Measurements from ENCODE around the gene CAPN11.
"Not testable (repeated sequence)": the region's sequence is repeated elsewhere in the genome, so short reads cannot be mapped to it uniquely, and the experiment has no call there.

CAPN11 gene

GRCh38 chr6:44179072-44179536 is 20.5 kb downstream of the CAPN11 start:
- H3K79me2 ChIP-seq (ENCODE audit: insufficient read depth, low read length): no peaks in the 10 kb centered on the region
- H3K36me3 ChIP-seq (ENCODE audit: insufficient read depth, low read length): no peaks in the 10 kb centered on the region
- H3K4me3 ChIP-seq (ENCODE audit: low read depth in 1 of 2, low read length in 2 of 2): no peak overlapping the region
- H3K27ac ChIP-seq (ENCODE audit: low read length): no peak overlapping the region
- TF ChIP-seq CTCF (IDR thresholded peaks at IDR 0.05; ENCODE audit: borderline replicate concordance, extremely low read depth, low read length, poor library complexity, severe bottlenecking) (no peak), EZH2 (IDR thresholded peaks at IDR 0.05; ENCODE audit: borderline replicate concordance, low read depth, low read length, severe bottlenecking) (no peak)
- H3K4me2 ChIP-seq (ENCODE audit: insufficient read depth, low read length): no peak overlapping the region
- ATAC-seq (ENCODE audit: insufficient read depth, low read depth): no peak
- no peaks in the 10 kb centered on the region for H3K27me3 ChIP-seq (ENCODE audit: insufficient read depth, low read length, poor library complexity)
- 0 out of 2 replicates have a peak, but pooled peaks cover 3% of the 10 kb centered on the region for H3K4me1 ChIP-seq (ENCODE audit: insufficient read depth, low read length)
- no peak overlapping the region for H3K9ac ChIP-seq (ENCODE audit: low read depth, low read length)
- H4K20me1 ChIP-seq (ENCODE audit: insufficient read depth, low read length): no peaks in the 10 kb centered on the region
- no peaks in the 10 kb centered on the region for H3K9me3 ChIP-seq (ENCODE audit: insufficient read depth, low read length, severe bottlenecking)
- no peak for DNase-seq
- no peak overlapping the region for H2AFZ ChIP-seq (ENCODE audit: low read depth, low read length)

- ATAC-seq (ENCODE audit: insufficient read depth, low read depth): no peak
- Histone ChIP-seq H3K9me3 (ENCODE audit: insufficient read depth, low read length, severe bottlenecking) (no peaks in the 10 kb centered on the region), H3K27ac (ENCODE audit: low read length) (no peak overlapping the region), H3K4me1 (ENCODE audit: insufficient read depth, low read length) (0 out of 2 replicates have a peak, but pooled peaks cover 3% of the 10 kb centered on the region), H3K9ac (ENCODE audit: low read depth, low read length) (no peak overlapping the region), H2AFZ (ENCODE audit: low read depth, low read length) (no peak overlapping the region), H3K36me3 (ENCODE audit: insufficient read depth, low read length) (no peaks in the 10 kb centered on the region), H3K4me3 (ENCODE audit: low read depth in 1 of 2, low read length in 2 of 2) (no peak overlapping the region), H3K79me2 (ENCODE audit: insufficient read depth, low read length) (no peaks in the 10 kb centered on the region), H4K20me1 (ENCODE audit: insufficient read depth, low read length) (no peaks in the 10 kb centered on the region), H3K4me2 (ENCODE audit: insufficient read depth, low read length) (no peak overlapping the region), H3K27me3 (ENCODE audit: insufficient read depth, low read length, poor library complexity) (no peaks in the 10 kb centered on the region)
- TF ChIP-seq CTCF (IDR thresholded peaks at IDR 0.05; ENCODE audit: borderline replicate concordance, extremely low read depth, low read length, poor library complexity, severe bottlenecking) (no peak), EZH2 (IDR thresholded peaks at IDR 0.05; ENCODE audit: borderline replicate concordance, low read depth, low read length, severe bottlenecking) (no peak)
- no peak for DNase-seq
These were observed 21.0 kb downstream of the CAPN11 start for GRCh38 chr6:44179648-44180047.

DNA sequence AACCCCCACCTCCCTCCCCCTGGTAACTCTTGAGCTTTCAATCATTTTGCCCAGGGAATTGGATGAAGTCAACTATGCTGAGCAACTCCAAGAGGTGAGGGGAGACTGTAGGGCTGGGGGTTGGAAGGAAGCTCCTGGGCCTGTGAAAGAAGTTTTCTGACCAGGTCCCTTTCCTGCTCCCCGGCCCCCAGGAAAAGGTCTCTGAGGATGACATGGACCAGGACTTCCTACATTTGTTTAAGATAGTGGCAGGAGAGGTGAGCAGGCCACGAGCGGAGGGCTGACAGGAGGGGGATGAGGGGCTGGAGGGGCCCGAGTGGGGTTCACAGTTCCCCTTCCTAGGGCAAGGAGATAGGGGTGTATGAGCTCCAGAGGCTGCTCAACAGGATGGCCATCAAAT is 21.8 kb downstream of the CAPN11 start:
- Histone ChIP-seq H2AFZ (ENCODE audit: low read depth, low read length) (no peak overlapping the region), H3K79me2 (ENCODE audit: insufficient read depth, low read length) (no peaks in the 10 kb centered on the region), H3K9me3 (ENCODE audit: insufficient read depth, low read length, severe bottlenecking) (no peaks in the 10 kb centered on the region), H4K20me1 (ENCODE audit: insufficient read depth, low read length) (no peaks in the 10 kb centered on the region), H3K4me2 (ENCODE audit: insufficient read depth, low read length) (no peak overlapping the region), H3K27me3 (ENCODE audit: insufficient read depth, low read length, poor library complexity) (no peaks in the 10 kb centered on the region), H3K36me3 (ENCODE audit: insufficient read depth, low read length) (no peaks in the 10 kb centered on the region), H3K27ac (ENCODE audit: low read length) (no peak overlapping the region), H3K4me3 (ENCODE audit: low read depth in 1 of 2, low read length in 2 of 2) (no peak overlapping the region), H3K4me1 (ENCODE audit: insufficient read depth, low read length) (0 out of 2 replicates have a peak, but pooled peaks cover 3% of the 10 kb centered on the region), H3K9ac (ENCODE audit: low read depth, low read length) (no peak overlapping the region)
- no peak for DNase-seq
- TF ChIP-seq EZH2 (IDR thresholded peaks at IDR 0.05; ENCODE audit: borderline replicate concordance, low read depth, low read length, severe bottlenecking) (no peak), CTCF (IDR thresholded peaks at IDR 0.05; ENCODE audit: borderline replicate concordance, extremely low read depth, low read length, poor library complexity, severe bottlenecking) (no peak)
- no peak for ATAC-seq (ENCODE audit: insufficient read depth, low read depth)

- Histone ChIP-seq H3K4me2 (ENCODE audit: insufficient read depth, low read length) (no peak overlapping the region), H3K9ac (ENCODE audit: low read depth, low read length) (no peak overlapping the region), H3K27ac (ENCODE audit: low read length) (no peak overlapping the region), H3K27me3 (ENCODE audit: insufficient read depth, low read length, poor library complexity) (no peaks in the 10 kb centered on the region), H3K4me1 (ENCODE audit: insufficient read depth, low read length) (0 out of 2 replicates have a peak, but pooled peaks cover 3% of the 10 kb centered on the region), H2AFZ (ENCODE audit: low read depth, low read length) (no peak overlapping the region), H3K9me3 (ENCODE audit: insufficient read depth, low read length, severe bottlenecking) (no peaks in the 10 kb centered on the region), H3K4me3 (ENCODE audit: low read depth in 1 of 2, low read length in 2 of 2) (no peak overlapping the region), H4K20me1 (ENCODE audit: insufficient read depth, low read length) (no peaks in the 10 kb centered on the region), H3K36me3 (ENCODE audit: insufficient read depth, low read length) (no peaks in the 10 kb centered on the region), H3K79me2 (ENCODE audit: insufficient read depth, low read length) (no peaks in the 10 kb centered on the region)
- no peak for TF ChIP-seq CTCF (IDR thresholded peaks at IDR 0.05; ENCODE audit: borderline replicate concordance, extremely low read depth, low read length, poor library complexity, severe bottlenecking)
- no peak for TF ChIP-seq EZH2 (IDR thresholded peaks at IDR 0.05; ENCODE audit: borderline replicate concordance, low read depth, low read length, severe bottlenecking)
- no peak for DNase-seq
- ATAC-seq (ENCODE audit: insufficient read depth, low read depth): no peak
These were observed 22.3 kb downstream of the CAPN11 start for GRCh38 chr6:44180886-44181285.

- H3K79me2 ChIP-seq (ENCODE audit: insufficient read depth, low read length); H3K9me3 ChIP-seq (ENCODE audit: insufficient read depth, low read length, severe bottlenecking); H3K27ac ChIP-seq (ENCODE audit: low read length); H4K20me1 ChIP-seq (ENCODE audit: insufficient read depth, low read length); DNase-seq; H2AFZ ChIP-seq (ENCODE audit: low read depth, low read length); H3K9ac ChIP-seq (ENCODE audit: low read depth, low read length); H3K4me2 ChIP-seq (ENCODE audit: insufficient read depth, low read length); H3K4me1 ChIP-seq (ENCODE audit: insufficient read depth, low read length); H3K36me3 ChIP-seq (ENCODE audit: insufficient read depth, low read length); H3K4me3 ChIP-seq (ENCODE audit: low read depth in 1 of 2, low read length in 2 of 2); H3K27me3 ChIP-seq (ENCODE audit: insufficient read depth, low read length, poor library complexity); ATAC-seq (ENCODE audit: insufficient read depth, low read depth): not testable (repeated sequence)
These were observed 23.2 kb downstream of the CAPN11 start for GRCh38 chr6:44181784-44182183.

Measured in DND-41 (cell line).